CD8-positive, alpha-beta memory T cell (primary cell): ENCODE results near the gene FOXRED2. TPM values are rescaled to one million over a fixed set of nuclear protein-coding genes. Genes with fewer than 3 reads are reported as not detected.

ENCODE experiments used
- CTCF ChIA-PET: fragments of 350-600 bp; sonication (Branson Sonifier 250); formaldehyde crosslinking; loops from one replicate; lab custom pipeline; 2021; ENCODE audit warnings: antibody characterized with exemption; lab: Charles Lee
- POLR2A ChIA-PET: fragments of 350-600 bp; sonication (Branson Sonifier 250); formaldehyde crosslinking; loops from one replicate; lab custom pipeline; 2021; ENCODE audit warnings: antibody characterized with exemption; lab: Charles Lee
- DNase-seq, 5 donors: peaks; one replicate each; pipeline versions ENCODE4 v3.0.0 to v3.0.0-alpha.2; 2020 to 2022; ENCODE audit warnings: mixed read lengths in 1 of 5
- H3K27ac ChIP-seq: one replicate; pipeline ENCODE4 v1.7.0; 2013; ENCODE audit warnings: low read depth, mild to moderate bottlenecking, low read length, moderate library complexity
- H3K27me3 ChIP-seq: 2 replicates; pipeline ENCODE4 v1.7.0; 2013; ENCODE audit warnings: low read length, mild to moderate bottlenecking; ENCODE audit not compliant: insufficient read depth, poor library complexity, severe bottlenecking
- H3K36me3 ChIP-seq: 2 replicates; pipeline ENCODE4 v1.7.0; 2013; ENCODE audit warnings: mild to moderate bottlenecking, low read length, moderate library complexity; ENCODE audit not compliant: insufficient read depth
- H3K4me1 ChIP-seq: 2 replicates; pipeline ENCODE4 v1.7.0; 2013; ENCODE audit warnings: mild to moderate bottlenecking, low read length, moderate library complexity; ENCODE audit not compliant: insufficient read depth
- H3K4me3 ChIP-seq: 2 replicates; pipeline ENCODE4 v1.7.0; 2013; ENCODE audit warnings: mild to moderate bottlenecking, low read length
- H3K9me3 ChIP-seq: 2 replicates; pipeline ENCODE4 v1.7.0; 2013; ENCODE audit warnings: mild to moderate bottlenecking, low read length
- H3K27ac Mint-ChIP-seq, 8 donors: one replicate each; pipeline ENCODE4 v1.8.0; 2020 to 2021; ENCODE audit warnings: mixed read lengths in 8 of 8, mild to moderate bottlenecking in 6 of 8, inconsistent platforms in 3 of 8, moderate library complexity in 3 of 8
- H3K27me3 Mint-ChIP-seq, 2 donors: one replicate each; pipeline ENCODE4 v1.8.0; 2020 to 2021; ENCODE audit warnings: mixed read lengths in 2 of 2, mild to moderate bottlenecking in 1 of 2, moderate library complexity in 1 of 2
- H3K36me3 Mint-ChIP-seq, 3 donors: one replicate each; pipeline ENCODE4 v1.8.0; 2020 to 2021; ENCODE audit warnings: mixed read lengths in 3 of 3, inconsistent platforms in 1 of 3, mild to moderate bottlenecking in 1 of 3
- H3K4me1 Mint-ChIP-seq, 3 donors: one replicate each; pipeline ENCODE4 v1.8.0; 2020 to 2021; ENCODE audit warnings: mixed read lengths in 3 of 3, inconsistent platforms in 1 of 3, mild to moderate bottlenecking in 1 of 3
- H3K4me3 Mint-ChIP-seq, 7 donors: one replicate each; pipeline ENCODE4 v1.8.0; 2020 to 2021; ENCODE audit warnings: mixed read lengths in 7 of 7, mild to moderate bottlenecking in 6 of 7, moderate library complexity in 4 of 7, inconsistent platforms in 2 of 7
- H3K9me3 Mint-ChIP-seq, 5 donors: one replicate each; pipeline ENCODE4 v1.8.0; 2020 to 2022; ENCODE audit warnings: mixed read lengths in 5 of 5, mild to moderate bottlenecking in 3 of 5, moderate library complexity in 2 of 5, inconsistent platforms in 1 of 5
- polyA plus RNA-seq: library from polyadenylated mRNA; unstranded; fragments of 300-500 nt; fragmentation: Illumina TruSeq; gene quantifications from one replicate; pipeline ENCODE4 v1.2.3, GENCODE V29; 2021
- total RNA-seq, 2 experiments: library from RNA; stranded (reverse); gene quantifications; one replicate each; pipeline ENCODE4 v1.2.3, GENCODE V29; 2021

FOXRED2 gene
- total and polyA plus RNA-seq, 3 experiments from 2014 or later, result 1.8 to 27.6 (median 23.7) TPM

DNA sequence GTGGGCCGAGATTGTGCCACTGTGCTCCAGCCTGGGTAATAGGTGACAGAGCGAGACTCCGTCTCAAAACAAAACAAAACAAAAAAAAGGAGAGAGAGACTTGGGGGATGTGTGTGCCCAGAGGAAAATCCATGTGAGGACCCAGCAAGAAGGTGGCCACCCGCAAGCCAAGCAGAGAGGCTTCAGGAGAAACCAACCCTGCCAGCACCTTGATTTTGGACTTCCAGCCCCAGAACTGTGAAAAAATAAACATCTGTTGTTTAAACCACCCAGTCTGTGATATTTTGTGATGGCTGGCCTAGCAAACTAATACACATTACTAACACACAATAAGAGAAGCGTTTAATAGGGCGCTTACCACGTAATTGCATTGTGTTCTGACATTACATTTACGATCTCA, 46.6 kb downstream of the FOXRED2 start:
- Mint-ChIP-seq H3K36me3 (no peaks in the 10 kb centered on the region), H3K4me1 (peaks cover 10 to 12% (median 11%) of the 10 kb centered on the region in 3 donors), H3K27me3 (no peaks in the 10 kb centered on the region), H3K9me3 (no peaks in the 10 kb centered on the region), H3K4me3 (no peak overlapping the region), H3K27ac (no peak overlapping the region)
- no peak overlapping the region for H3K27ac ChIP-seq
- POLR2A ChIA-PET, result no interaction called here
- no peak overlapping the region for H3K4me3 ChIP-seq
- CTCF ChIA-PET, result no interaction called here
- H3K4me1 ChIP-seq, result peaks cover 9% of the 10 kb centered on the region
- no peaks in the 10 kb centered on the region for H3K9me3 ChIP-seq
- no peaks in the 10 kb centered on the region for H3K36me3 ChIP-seq
- no peak for DNase-seq
- no peaks in the 10 kb centered on the region for H3K27me3 ChIP-seq

GRCh38 chr22:36457688-36458450, 49.0 kb downstream of the FOXRED2 start:
- Mint-ChIP-seq H3K27me3 (no peaks in the 10 kb centered on the region), H3K9me3 (no peaks in the 10 kb centered on the region), H3K4me3 (peak overlapping the region in 1 of 7 donors; percentile 2), H3K4me1 (peaks cover 20 to 27% (median 25%) of the 10 kb centered on the region in 3 donors), H3K36me3 (no peaks in the 10 kb centered on the region), H3K27ac (peak overlapping the region in 2 of 8 donors; percentile 42 to 58)
- no peak overlapping the region for H3K27ac ChIP-seq
- ChIA-PET POLR2A (no interaction called here), CTCF (interaction anchor here (0.8 to 1.0 kb wide), 3 partner anchors 20 to 156 kb away, joined by 3 read pairs; no protein-coding TSS in a partner anchor)
- H3K4me1 ChIP-seq, result peaks cover 27% of the 10 kb centered on the region
- H3K36me3 ChIP-seq, result no peaks in the 10 kb centered on the region
- H3K27me3 ChIP-seq, result no peaks in the 10 kb centered on the region
- DNase-seq, result no peak
- H3K4me3 ChIP-seq, result no peak overlapping the region
- no peaks in the 10 kb centered on the region for H3K9me3 ChIP-seq

- H3K27me3 ChIP-seq, result no peaks in the 10 kb centered on the region
- no peak overlapping the region for H3K27ac ChIP-seq
- Mint-ChIP-seq H3K36me3 (no peaks in the 10 kb centered on the region), H3K4me3 (peak overlapping the region in 6 of 7 donors; percentile 6 to 83 (median 72)), H3K9me3 (no peaks in the 10 kb centered on the region), H3K4me1 (peaks cover 34 to 41% (median 38%) of the 10 kb centered on the region in 3 donors), H3K27me3 (peaks cover 0 to 2% of the 10 kb centered on the region in 2 donors), H3K27ac (peak overlapping the region in 7 of 8 donors; percentile 88 to 95 (median 93))
- POLR2A ChIA-PET, result interaction anchor here (0.6 to 1.8 kb wide), 3 partner anchors 23 to 71 kb away, joined by 4 read pairs; partner anchors contain the start of gene MYH9
- peaks cover 40% of the 10 kb centered on the region for H3K4me1 ChIP-seq
- no peaks in the 10 kb centered on the region for H3K36me3 ChIP-seq
- no peaks in the 10 kb centered on the region for H3K9me3 ChIP-seq
- H3K4me3 ChIP-seq, result no peak overlapping the region
- DNase-seq, result no peak
- CTCF ChIA-PET, result interaction anchor here (0.7 to 1.8 kb wide), 5 partner anchors 14 to 133 kb away, joined by 3 to 12 read pairs (median 3); partner anchors contain the start of gene TXN2
Observed at GRCh38 chr22:36456464-36456845, 50.4 kb downstream of the FOXRED2 start.

- DNase-seq, result no peak
- H3K4me3 ChIP-seq, result peak overlapping the region; percentile 38
Observed at GRCh38 chr22:36455571-36456463, 51.0 kb downstream of the FOXRED2 start.

DNA sequence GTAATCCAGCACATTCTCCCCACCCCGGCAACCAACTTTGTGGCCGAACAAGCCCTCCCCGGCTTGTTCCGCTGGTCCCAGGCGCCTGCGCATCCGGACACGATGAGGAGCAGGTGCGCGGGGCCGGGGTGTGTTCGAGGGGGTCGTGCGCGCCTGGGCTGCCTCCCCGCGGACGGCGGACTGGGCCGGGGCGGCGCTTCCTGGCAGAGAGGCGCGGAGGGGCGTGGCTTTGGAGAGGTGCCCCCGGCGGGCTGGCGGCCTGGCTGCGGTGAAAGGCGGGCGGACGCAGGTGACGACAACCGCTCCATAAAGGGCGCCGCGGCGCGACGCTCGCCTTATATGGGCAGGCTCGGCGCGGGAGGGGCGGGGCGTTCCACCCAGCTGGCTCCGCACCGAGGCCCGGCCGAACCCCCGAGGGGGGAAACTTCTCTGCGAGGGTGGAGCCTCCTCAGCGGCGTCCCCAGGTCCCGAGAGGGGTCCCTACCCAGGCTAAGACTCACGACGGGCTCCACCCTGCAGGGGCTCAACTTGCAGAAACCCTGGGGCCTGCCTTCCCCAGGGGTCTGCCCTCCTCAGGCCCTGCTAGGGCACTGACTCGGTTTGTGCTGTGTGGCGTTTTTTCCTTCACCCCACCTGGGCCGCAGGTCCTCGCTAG, 51.8 kb downstream of the FOXRED2 start:
- H3K27ac ChIP-seq, result peak overlapping the region; percentile 86
- H3K36me3 Mint-ChIP-seq, result no peaks in the 10 kb centered on the region
- H3K4me1 Mint-ChIP-seq, result peaks cover 39 to 53% (median 45%) of the 10 kb centered on the region in 3 donors
- peak overlapping the region; percentile 87 to 95 (median 92) for H3K27ac Mint-ChIP-seq
- peak overlapping the region; percentile 85 for H3K4me3 ChIP-seq
- H3K27me3 ChIP-seq, result no peaks in the 10 kb centered on the region
- peaks cover 49% of the 10 kb centered on the region for H3K4me1 ChIP-seq
- no peaks in the 10 kb centered on the region for H3K9me3 ChIP-seq
- peak overlapping the region; percentile 78 to 89 (median 82) for H3K4me3 Mint-ChIP-seq
- H3K9me3 Mint-ChIP-seq, result no peaks in the 10 kb centered on the region
- no peaks in the 10 kb centered on the region for H3K36me3 ChIP-seq
- ChIA-PET POLR2A (interaction anchor here (0.6 to 1.8 kb wide), 11 partner anchors 10 to 154 kb away, joined by 3 to 11 read pairs (median 4); partner anchors contain the start of genes MYH9 and TXN2), CTCF (interaction anchor here (0.9 to 1.9 kb wide), 15 partner anchors 14 to 176 kb away, joined by 3 to 12 read pairs (median 3); partner anchors contain the start of genes MYH9 and TXN2)
- H3K27me3 Mint-ChIP-seq, result peaks cover 0 to 2% of the 10 kb centered on the region in 2 donors
- DNase-seq, result peak; percentile 94 to 97 (median 95)

More at GRCh38 chr22:36455571-36456463, 51.0 kb downstream of the FOXRED2 start:
- H3K4me1 Mint-ChIP-seq, result peaks cover 39 to 48% (median 44%) of the 10 kb centered on the region in 3 donors
- H3K4me3 Mint-ChIP-seq, result peak overlapping the region; percentile 58 to 89 (median 79)
- no peaks in the 10 kb centered on the region for H3K27me3 ChIP-seq
- no peaks in the 10 kb centered on the region for H3K9me3 ChIP-seq
- POLR2A ChIA-PET, result interaction anchor here (0.6 to 1.8 kb wide), 10 partner anchors 9 to 154 kb away, joined by 3 to 11 read pairs (median 4); partner anchors contain the start of genes MYH9 and TXN2
- H3K36me3 Mint-ChIP-seq, result no peaks in the 10 kb centered on the region
- no peaks in the 10 kb centered on the region for H3K9me3 Mint-ChIP-seq
- peaks cover 0 to 2% of the 10 kb centered on the region in 2 donors for H3K27me3 Mint-ChIP-seq
- no peaks in the 10 kb centered on the region for H3K36me3 ChIP-seq
- H3K4me1 ChIP-seq, result peaks cover 47% of the 10 kb centered on the region
- H3K27ac ChIP-seq, result peak overlapping the region; percentile 70
- CTCF ChIA-PET, result interaction anchor here (0.7 to 1.8 kb wide), 14 partner anchors 13 to 177 kb away, joined by 3 to 12 read pairs (median 3); partner anchors contain the start of genes MYH9 and TXN2
- peak overlapping the region; percentile 87 to 95 (median 92) for H3K27ac Mint-ChIP-seq

DNA sequence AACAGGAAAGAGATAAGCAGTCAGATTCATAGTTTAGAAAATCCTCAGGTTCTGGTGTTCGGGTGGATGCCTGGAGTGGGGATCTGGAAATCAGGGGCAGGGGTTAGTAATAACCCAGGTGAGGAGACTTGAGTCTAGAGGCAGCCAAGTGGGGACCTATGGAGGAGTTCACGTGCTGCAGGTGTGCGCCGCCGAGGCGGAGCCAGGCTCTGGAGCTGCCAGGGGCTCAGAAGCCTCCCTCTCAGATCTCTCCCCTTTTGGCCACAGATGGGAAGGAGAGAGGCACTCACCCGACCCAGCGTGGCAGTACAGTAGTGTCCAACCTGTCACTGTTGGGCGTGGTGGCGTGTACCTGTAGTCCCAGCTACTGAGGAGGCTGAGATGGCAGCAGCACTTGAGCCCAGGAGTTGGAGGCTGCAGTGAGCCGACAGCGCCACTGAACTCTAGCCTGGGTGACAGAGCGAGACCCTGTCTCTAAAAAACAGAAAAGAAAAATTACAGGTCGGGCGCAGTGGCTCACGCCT, 52.9 kb downstream of the FOXRED2 start:
- DNase-seq, result no peak
- ChIA-PET POLR2A (interaction anchor here (0.6 to 1.6 kb wide), 5 partner anchors 30 to 122 kb away, joined by 3 to 11 read pairs (median 6); no protein-coding TSS in a partner anchor), CTCF (interaction anchor here (1.0 to 1.9 kb wide), 6 partner anchors 15 to 152 kb away, joined by 3 to 5 read pairs (median 4); no protein-coding TSS in a partner anchor)
- peaks cover 0 to 2% of the 10 kb centered on the region in 2 donors for H3K27me3 Mint-ChIP-seq
- peak overlapping the region; percentile 37 for H3K4me3 ChIP-seq
- no peaks in the 10 kb centered on the region for H3K27me3 ChIP-seq
- peaks cover 41 to 60% (median 48%) of the 10 kb centered on the region in 3 donors for H3K4me1 Mint-ChIP-seq
- H3K27ac ChIP-seq, result no peak overlapping the region
- peak overlapping the region; percentile 70 to 89 (median 80) for H3K4me3 Mint-ChIP-seq
- H3K4me1 ChIP-seq, result peaks cover 54% of the 10 kb centered on the region
- no peaks in the 10 kb centered on the region for H3K9me3 ChIP-seq
- H3K36me3 ChIP-seq, result no peaks in the 10 kb centered on the region
- no peaks in the 10 kb centered on the region for H3K36me3 Mint-ChIP-seq
- H3K9me3 Mint-ChIP-seq, result no peaks in the 10 kb centered on the region
- peak overlapping the region; percentile 76 to 97 (median 92) for H3K27ac Mint-ChIP-seq
